NCI-H2107 treated with DMSO at 0.1 percent for 48 hours (cell line): Measurements from ENCODE around the gene MYPOP.
"Not testable (repeated sequence)": the region's sequence is repeated elsewhere in the genome, so short reads cannot be mapped to it uniquely, and the experiment has no call there.

Source experiments
- DNase-seq: peaks from one replicate; lab custom pipeline; 2025; ENCODE audit not compliant: unreplicated experiment; lab: John Stamatoyannopoulos, UW

MYPOP gene

GRCh38 chr19:45908956-45909355 lies 6.5 kb upstream of the MYPOP start:
- DNase-seq = no peak

- DNase-seq = no peak
These were observed 3.8 kb upstream of the MYPOP start for GRCh38 chr19:45906221-45906620.

GRCh38 chr19:45905011-45905410 lies 2.6 kb upstream of the MYPOP start:
- no peak for DNase-seq

GRCh38 chr19:45902651-45903625 lies 525 bp upstream of the MYPOP start:
- peak; percentile 90 for DNase-seq

- DNase-seq = no peak
These were observed 941 bp downstream of the MYPOP start for GRCh38 chr19:45901432-45901911.

GRCh38 chr19:45900738-45901431 lies 1.5 kb downstream of the MYPOP start:
- DNase-seq = no peak

GRCh38 chr19:45899919-45900589 lies 2.4 kb downstream of the MYPOP start:
- DNase-seq = no peak

GRCh38 chr19:45899253-45899652 lies 3.2 kb downstream of the MYPOP start:
- no peak for DNase-seq

- DNase-seq = no peak
These were observed 5.1 kb downstream of the MYPOP start for GRCh38 chr19:45897261-45897812.

GRCh38 chr19:45895983-45896599 lies 6.3 kb downstream of the MYPOP start:
- DNase-seq = not testable (repeated sequence)

GRCh38 chr19:45895519-45895972 lies 6.9 kb downstream of the MYPOP start:
- no peak for DNase-seq

GRCh38 chr19:45890877-45891276 lies 11.5 kb downstream of the MYPOP start:
- DNase-seq = no peak

GRCh38 chr19:45889210-45889885 lies 13.1 kb downstream of the MYPOP start:
- DNase-seq = no peak

GRCh38 chr19:45887200-45887710 lies 15.2 kb downstream of the MYPOP start:
- DNase-seq = no peak

- peak; percentile 68 for DNase-seq
These were observed 15.8 kb downstream of the MYPOP start for GRCh38 chr19:45886427-45887199.

GRCh38 chr19:45885556-45886426 lies 16.6 kb downstream of the MYPOP start, which contains the start of gene IRF2BP1:
Gene IRF2BP1 (minus strand): TSS chr19:45886141. CDS start chr19:45885774, 367 bp downstream.
- DNase-seq = peak; percentile 52

- DNase-seq = no peak
These were observed 17.5 kb downstream of the MYPOP start for GRCh38 chr19:45884682-45885555.
